Adipocyte (in vitro differentiated cells): ENCODE data around the gene ARL4A.

Experiments used
- DNase-seq: peaks from one replicate; pipeline ENCODE4 v3.0.0-alpha.2; 2015; ENCODE audit warnings: low read depth
- H3K27me3 ChIP-seq: replicated peaks from 2 replicates; pipeline ENCODE4 v1.7.0; 2013; ENCODE audit warnings: mild to moderate bottlenecking, low read length, moderate library complexity; ENCODE audit not compliant: control insufficient read depth, insufficient read depth
- H3K36me3 ChIP-seq: 2 replicates; pipeline ENCODE4 v1.7.0; 2013; ENCODE audit warnings: low read length, mild to moderate bottlenecking, moderate library complexity; ENCODE audit not compliant: control insufficient read depth, insufficient read depth, severe bottlenecking
- H3K4me1 ChIP-seq: 2 replicates; pipeline ENCODE4 v1.7.0; 2013; ENCODE audit warnings: mild to moderate bottlenecking, low read length, moderate library complexity; ENCODE audit not compliant: control insufficient read depth, insufficient read depth
- H3K4me3 ChIP-seq: 2 replicates; pipeline ENCODE4 v1.7.0; 2013; ENCODE audit warnings: mild to moderate bottlenecking, low read length, moderate library complexity
- H3K9ac ChIP-seq: 2 replicates; pipeline ENCODE4 v1.7.0; 2013; ENCODE audit warnings: mild to moderate bottlenecking, low read length, moderate library complexity
- H3K9me3 ChIP-seq: 2 replicates; pipeline ENCODE4 v1.7.0; 2013; ENCODE audit warnings: mild to moderate bottlenecking, low read length, moderate library complexity; ENCODE audit not compliant: control insufficient read depth

ARL4A gene

GRCh38 chr7:12730523-12730922 lies 43.1 kb downstream of the ARL4A start:
- H3K9ac ChIP-seq = no peak overlapping the region
- no peaks in the 10 kb centered on the region for H3K9me3 ChIP-seq
- H3K36me3 ChIP-seq = no peaks in the 10 kb centered on the region
- H3K27me3 ChIP-seq = no peaks in the 10 kb centered on the region
- peaks cover 6% of the 10 kb centered on the region for H3K4me1 ChIP-seq
- no peak overlapping the region for H3K4me3 ChIP-seq
- no peak for DNase-seq

- Histone ChIP-seq H3K27me3 (no peaks in the 10 kb centered on the region), H3K9ac (no peak overlapping the region), H3K4me3 (no peak overlapping the region), H3K9me3 (no peaks in the 10 kb centered on the region), H3K36me3 (no peaks in the 10 kb centered on the region), H3K4me1 (peaks cover 6% of the 10 kb centered on the region)
- DNase-seq = peak; percentile 34
Measured at GRCh38 chr7:12731214-12731656, 43.8 kb downstream of the ARL4A start.

GRCh38 chr7:12731775-12732174 lies 44.3 kb downstream of the ARL4A start:
- DNase-seq = no peak
- H3K9me3 ChIP-seq = no peaks in the 10 kb centered on the region
- no peak overlapping the region for H3K4me3 ChIP-seq

GRCh38 chr7:12732428-12732827 lies 45.0 kb downstream of the ARL4A start:
- Histone ChIP-seq H3K36me3 (no peaks in the 10 kb centered on the region), H3K9ac (no peak overlapping the region), H3K9me3 (no peaks in the 10 kb centered on the region), H3K27me3 (no peaks in the 10 kb centered on the region), H3K4me1 (peaks cover 8% of the 10 kb centered on the region), H3K4me3 (no peak overlapping the region)
- DNase-seq = no peak

More at GRCh38 chr7:12731775-12732174, 44.3 kb downstream of the ARL4A start:
- no peak overlapping the region for H3K9ac ChIP-seq
- no peaks in the 10 kb centered on the region for H3K36me3 ChIP-seq
- H3K4me1 ChIP-seq = peaks cover 6% of the 10 kb centered on the region
- no peaks in the 10 kb centered on the region for H3K27me3 ChIP-seq

- Histone ChIP-seq H3K4me3 (no peak overlapping the region), H3K9ac (no peak overlapping the region), H3K36me3 (no peaks in the 10 kb centered on the region), H3K9me3 (no peaks in the 10 kb centered on the region), H3K4me1 (peaks cover 9% of the 10 kb centered on the region), H3K27me3 (no peaks in the 10 kb centered on the region)
- no peak for DNase-seq
Measured at GRCh38 chr7:12735923-12736322, 48.5 kb downstream of the ARL4A start.

GRCh38 chr7:12737373-12737772 lies 49.9 kb downstream of the ARL4A start:
- DNase-seq = no peak
- Histone ChIP-seq H3K4me3 (peak overlapping the region; percentile 50), H3K36me3 (no peaks in the 10 kb centered on the region), H3K4me1 (peaks cover 9% of the 10 kb centered on the region), H3K27me3 (no peaks in the 10 kb centered on the region), H3K9me3 (no peaks in the 10 kb centered on the region), H3K9ac (peak overlapping the region; percentile 65)

GRCh38 chr7:12737836-12738235 lies 50.4 kb downstream of the ARL4A start:
- no peaks in the 10 kb centered on the region for H3K36me3 ChIP-seq
- DNase-seq = no peak
- H3K27me3 ChIP-seq = no peaks in the 10 kb centered on the region
- H3K9me3 ChIP-seq = no peaks in the 10 kb centered on the region
- no peak overlapping the region for H3K4me3 ChIP-seq
- peak overlapping the region; percentile 65 for H3K9ac ChIP-seq
- H3K4me1 ChIP-seq = peaks cover 9% of the 10 kb centered on the region

- H3K9me3 ChIP-seq = no peaks in the 10 kb centered on the region
- H3K27me3 ChIP-seq = no peaks in the 10 kb centered on the region
- no peak overlapping the region for H3K9ac ChIP-seq
Measured at GRCh38 chr7:12738665-12739064, 51.2 kb downstream of the ARL4A start.

More at GRCh38 chr7:12738665-12739064, 51.2 kb downstream of the ARL4A start:
- DNase-seq = no peak
- H3K4me1 ChIP-seq = peaks cover 9% of the 10 kb centered on the region
- H3K4me3 ChIP-seq = no peak overlapping the region
- H3K36me3 ChIP-seq = no peaks in the 10 kb centered on the region
